Activated effector memory CD4-positive, alpha-beta T cell treated with Interleukin-2 at 50 U/mL for 16 hours (primary cell): ENCODE results near the gene CEP44.
"Not testable (repeated sequence)": the region's sequence is repeated elsewhere in the genome, so short reads cannot be mapped to it uniquely, and the experiment has no call there.

Experiments
- DNase-seq: peaks from one replicate; pipeline ENCODE4 v3.0.0-alpha.2; 2020

CEP44 gene

DNA sequence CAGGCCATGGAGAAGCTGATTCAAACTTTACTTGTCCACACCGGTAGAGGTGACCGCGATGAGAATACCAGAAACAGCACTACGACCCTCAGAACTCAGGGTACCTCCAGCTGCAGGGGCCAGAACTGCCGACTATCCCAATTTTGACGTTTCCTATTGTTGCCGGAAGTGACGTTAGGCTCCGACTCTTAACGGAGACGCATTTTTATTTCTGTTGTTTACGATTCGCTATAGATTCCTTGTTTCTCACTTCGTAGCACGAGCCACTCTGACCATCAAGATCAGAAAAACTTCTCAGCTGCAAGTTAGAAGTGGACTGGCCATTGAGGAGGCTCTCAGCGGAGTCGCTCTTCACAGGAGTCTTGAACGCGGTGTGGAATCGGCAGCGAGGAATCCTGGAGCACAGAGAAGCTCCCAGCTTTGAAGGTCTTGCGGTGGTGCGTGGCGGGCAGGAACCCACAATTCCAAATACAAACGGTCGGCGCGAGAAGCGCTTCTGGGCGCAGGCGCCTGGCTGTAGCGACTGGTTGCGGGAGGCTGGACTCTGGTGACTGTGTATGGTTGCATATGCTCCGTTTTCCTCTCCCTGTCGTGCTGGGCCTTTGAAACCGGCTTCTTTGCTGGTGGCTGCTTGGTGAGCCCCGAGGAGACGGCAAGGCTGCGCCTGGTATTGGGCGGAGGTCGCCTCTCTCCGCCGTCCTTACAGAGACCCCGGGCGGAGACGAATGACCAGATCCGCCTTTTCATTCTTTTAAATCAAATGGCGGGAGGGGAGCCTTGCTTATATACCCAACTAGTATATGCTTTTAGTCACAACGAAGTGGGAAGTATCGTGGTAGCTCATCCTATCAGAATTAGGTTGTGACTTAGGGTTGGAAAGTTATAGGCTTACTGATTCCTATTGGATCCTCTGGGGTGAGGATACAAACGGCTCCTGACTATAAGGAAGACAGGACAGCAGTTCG is at the start of gene CEP44, which contains the start of gene FBXO8:
Gene CEP44 (plus strand): TSS at position 405 of the 965 bp plus-strand sequence. CDS start 15,211 bp downstream, outside the sequence.
Gene FBXO8 (minus strand): TSS at position 161 of the 965 bp plus-strand sequence. CDS start 20,575 bp downstream, outside the sequence.
- peak; percentile 61 for DNase-seq

- DNase-seq: no peak
Observed at GRCh38 chr4:174236359-174236758, 47.4 kb upstream of the CEP44 start.

GRCh38 chr4:174241162-174241561 is 42.5 kb upstream of the CEP44 start:
- DNase-seq: no peak

DNA sequence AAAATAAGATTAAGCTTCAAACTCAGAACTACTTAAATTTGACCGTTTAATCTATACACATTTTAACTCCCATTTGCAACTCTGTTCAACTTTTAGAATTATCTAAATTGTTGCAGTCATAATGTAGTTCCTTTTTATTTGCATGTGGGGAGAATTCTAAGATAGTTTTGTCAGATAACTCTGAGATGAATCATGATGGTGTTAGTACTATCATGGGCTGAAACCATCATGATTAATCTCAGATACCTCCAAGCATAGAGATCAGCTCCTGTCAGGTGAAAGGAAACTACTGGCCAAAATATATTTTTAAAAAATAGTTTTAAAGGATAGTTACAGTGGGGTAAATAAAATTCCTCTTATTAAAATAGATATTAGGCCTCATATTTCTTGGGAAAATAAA is 39.3 kb upstream of the CEP44 start:
- no peak for DNase-seq

GRCh38 chr4:174245714-174246113 is 38.0 kb upstream of the CEP44 start:
- no peak for DNase-seq

DNA sequence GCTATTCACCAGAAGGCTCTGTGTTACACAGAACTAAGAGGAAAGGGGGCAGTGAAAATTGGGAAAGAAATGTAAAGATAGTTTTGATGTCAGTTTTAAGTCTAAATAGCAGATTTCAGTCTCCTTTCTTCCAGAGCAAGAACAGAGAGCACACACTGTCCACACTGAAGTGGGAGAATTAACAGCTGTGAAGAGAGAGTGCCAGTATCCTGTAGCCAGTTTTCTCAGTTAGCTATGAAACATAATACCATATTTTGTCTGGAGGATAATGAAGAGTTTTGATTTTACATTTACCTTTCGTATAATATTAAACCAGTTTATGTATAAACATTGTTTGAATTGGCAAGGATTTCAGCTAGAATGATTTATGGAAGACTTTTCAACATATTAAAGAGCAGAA is 35.3 kb upstream of the CEP44 start:
- DNase-seq: no peak

GRCh38 chr4:174252412-174252811 is 31.3 kb upstream of the CEP44 start:
- DNase-seq: no peak

- DNase-seq: no peak
Observed at GRCh38 chr4:174254613-174255012, 29.1 kb upstream of the CEP44 start.

DNA sequence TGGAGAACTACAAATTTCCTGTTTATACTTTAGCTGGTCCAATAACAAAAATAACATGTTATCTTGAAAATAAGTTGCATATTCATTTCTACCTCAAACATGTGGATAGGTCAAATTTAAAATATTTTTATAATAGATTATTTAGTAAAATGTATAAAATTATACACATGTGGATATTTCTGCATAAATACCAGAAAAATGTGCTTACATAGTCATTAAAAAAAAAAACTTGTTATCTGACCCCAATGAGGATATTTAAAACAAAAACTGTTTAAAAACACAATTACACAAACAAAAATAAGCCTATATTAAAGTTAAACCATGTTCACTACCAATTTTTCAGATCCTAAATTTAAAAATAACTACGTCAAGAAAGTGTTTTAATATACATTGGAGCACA is 28.3 kb upstream of the CEP44 start:
- DNase-seq: no peak

GRCh38 chr4:174255786-174256185 is 27.9 kb upstream of the CEP44 start:
- DNase-seq: no peak

- no peak for DNase-seq
Observed at GRCh38 chr4:174256277-174256713, 27.4 kb upstream of the CEP44 start.

- no peak for DNase-seq
Observed at GRCh38 chr4:174259580-174259979, 24.1 kb upstream of the CEP44 start.

GRCh38 chr4:174260099-174260498 is 23.6 kb upstream of the CEP44 start:
- no peak for DNase-seq

DNA sequence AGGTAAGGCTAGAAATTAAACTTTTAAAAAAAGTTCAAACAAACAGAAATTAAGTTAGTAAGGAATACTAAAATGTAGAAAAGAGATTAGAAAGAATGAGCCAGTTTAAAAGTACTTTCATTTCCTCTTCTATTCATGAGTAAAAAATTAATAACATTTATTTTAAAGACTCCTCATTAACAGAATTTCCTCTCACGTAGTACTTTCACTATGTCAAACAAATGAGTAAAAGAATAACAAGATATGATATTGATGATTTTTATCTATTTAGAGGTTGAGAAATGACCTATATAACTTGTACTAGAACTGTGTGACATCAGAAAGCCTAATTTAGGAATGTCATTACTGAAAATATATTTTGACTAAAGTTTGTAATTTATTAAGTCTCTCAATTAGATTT is 22.3 kb upstream of the CEP44 start:
- DNase-seq: not testable (repeated sequence)

- DNase-seq: no peak
Observed at GRCh38 chr4:174262624-174263444, 20.9 kb upstream of the CEP44 start.

DNA sequence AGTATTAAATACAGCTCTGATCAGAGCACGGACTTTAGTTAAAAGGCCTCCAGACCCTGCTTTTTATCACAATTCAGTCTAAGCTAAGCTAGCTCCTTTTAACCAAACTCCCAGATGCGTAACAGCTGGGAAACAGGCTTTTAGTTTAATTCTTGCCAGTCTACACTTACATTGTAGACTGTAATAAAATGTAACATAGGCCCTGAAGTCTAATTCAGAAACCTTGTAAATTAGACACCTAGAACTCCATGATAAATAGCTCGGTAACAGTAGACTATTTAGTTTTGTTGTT is 20.3 kb upstream of the CEP44 start:
- no peak for DNase-seq

DNA sequence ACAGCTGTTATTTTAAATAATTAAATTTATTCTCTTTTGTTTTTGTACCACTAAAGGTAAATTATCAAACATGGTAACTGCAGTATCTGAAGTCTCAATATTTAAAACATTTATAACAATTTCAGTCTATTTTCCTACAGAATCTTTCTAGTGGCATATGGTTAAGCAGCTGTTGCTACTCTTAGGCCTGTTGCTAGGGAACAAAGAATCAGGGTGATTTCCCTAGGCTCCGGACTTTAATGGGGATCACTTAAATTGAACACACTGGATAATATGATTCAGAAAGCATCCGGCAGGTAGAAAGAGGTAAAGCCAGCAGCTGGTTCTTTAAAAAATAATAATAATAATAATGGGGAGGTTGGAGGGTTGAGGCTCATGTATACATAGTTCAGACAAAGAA is 17.8 kb upstream of the CEP44 start:
- no peak for DNase-seq

GRCh38 chr4:174266416-174266815 is 17.3 kb upstream of the CEP44 start:
- no peak for DNase-seq

DNA sequence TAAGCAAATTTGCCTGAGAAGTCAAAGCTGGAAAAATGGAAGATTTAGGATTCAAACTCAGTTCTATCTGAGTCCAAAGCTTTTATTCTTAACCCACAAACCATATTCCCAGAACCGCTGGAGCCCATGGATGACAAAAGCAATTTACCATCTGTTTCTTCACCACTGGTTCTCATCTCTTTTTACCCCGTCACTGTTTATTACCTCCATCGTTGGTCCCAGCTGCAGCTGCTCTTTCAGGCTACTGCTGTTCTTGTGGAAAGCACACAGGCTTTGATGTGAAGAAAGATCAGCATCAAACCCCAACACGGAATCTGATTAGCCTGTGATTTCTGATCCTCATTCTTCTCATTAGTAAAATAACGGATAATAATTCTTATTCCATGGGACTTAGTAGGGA is 9.8 kb upstream of the CEP44 start:
- no peak for DNase-seq

DNA sequence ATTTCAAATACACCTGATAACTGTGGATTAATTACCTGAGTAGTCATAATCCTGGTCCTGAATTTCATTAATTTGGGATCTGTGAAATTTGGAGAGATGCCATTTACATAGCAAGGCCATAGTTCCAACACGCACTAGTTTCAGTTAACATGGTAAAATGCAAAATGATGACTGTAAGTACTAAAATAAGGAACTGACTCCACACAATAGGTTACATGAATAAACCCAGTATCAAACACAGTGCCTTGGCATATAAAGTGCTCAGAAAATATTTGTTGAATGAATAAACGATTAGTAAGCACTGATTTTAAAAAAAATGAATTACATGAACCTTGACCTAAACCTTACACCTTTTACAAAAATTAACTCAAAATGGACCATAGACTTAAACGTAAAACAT is 9.3 kb upstream of the CEP44 start:
- no peak for DNase-seq

DNA sequence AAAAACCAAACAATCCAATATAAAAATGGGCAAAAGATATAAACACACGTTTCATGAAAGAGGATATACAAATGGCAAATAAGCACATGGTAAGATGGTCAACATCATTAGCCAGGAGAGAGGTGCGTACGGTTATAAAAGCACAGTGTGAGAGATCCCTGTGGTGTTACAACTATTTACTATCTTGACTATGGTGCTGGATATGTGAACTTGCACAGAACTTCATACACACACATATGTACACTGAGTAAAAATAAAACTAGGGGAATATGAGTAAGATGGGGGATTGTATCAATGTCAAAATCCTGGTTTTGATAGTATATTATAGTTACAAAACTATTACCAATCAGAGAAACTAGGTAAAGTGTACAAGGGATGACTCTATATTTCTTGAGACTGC is 8.6 kb upstream of the CEP44 start:
- no peak for DNase-seq

DNA sequence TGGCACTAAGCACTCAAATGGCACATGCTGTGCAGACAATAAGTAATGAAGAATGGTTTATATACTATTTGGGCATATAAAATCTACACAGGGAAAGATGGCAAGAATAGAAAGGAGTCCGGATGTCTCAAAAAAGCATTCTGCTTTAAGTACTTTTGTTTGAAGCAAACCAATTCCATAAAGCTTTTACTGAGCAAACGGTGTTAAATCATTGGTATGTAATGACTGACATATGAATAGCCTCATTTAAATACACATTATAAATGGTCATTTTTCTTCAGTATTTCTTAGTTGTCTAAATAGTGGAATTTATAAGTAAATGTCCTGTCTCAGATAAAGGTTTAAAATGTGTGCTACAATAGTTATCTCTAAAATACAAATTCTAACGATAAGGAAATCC is 6.3 kb upstream of the CEP44 start:
- DNase-seq: no peak

- no peak for DNase-seq
Observed at GRCh38 chr4:174278467-174278866, 5.2 kb upstream of the CEP44 start.
